ENCODE results near the gene CNOT10.
"Not testable (repeated sequence)": the region's sequence is repeated elsewhere in the genome, so short reads cannot be mapped to it uniquely, and the experiment has no call there.

- not testable (repeated sequence) for TF ChIP-seq POLR2A, CTCF (IDR thresholded peaks at IDR 0.05)
Observed at GRCh38 chr3:32673730-32674129, 11.3 kb upstream of the CNOT10 start.

Data from esophagus squamous epithelium (tissue), 4 donors.